ENCODE data around the gene SPEF2. TPM values are rescaled to one million over a fixed set of nuclear protein-coding genes. Genes with fewer than 3 reads are reported as not detected.

Gene SPEF2
- total RNA-seq, 1 donor from 2014 or later = 3.4 TPM

DNA sequence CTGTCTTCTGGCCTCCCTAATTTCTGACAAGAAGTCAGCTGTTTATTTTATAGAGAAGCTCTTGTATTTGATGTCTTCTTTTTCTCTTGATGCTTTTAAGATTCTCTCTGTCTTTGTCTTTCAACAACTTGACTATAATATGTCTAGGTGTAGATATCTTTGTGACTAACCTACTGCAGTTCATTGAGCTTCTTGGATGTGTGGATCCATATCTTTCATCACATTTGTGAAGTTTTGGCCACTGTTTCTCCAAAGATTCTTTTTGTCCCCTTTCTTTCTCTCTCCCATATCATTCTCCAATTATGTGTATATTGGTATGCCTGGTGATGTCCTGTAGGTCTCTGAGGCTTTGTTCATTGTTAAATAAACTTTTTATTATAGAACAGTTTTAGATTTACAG is 16.7 kb downstream of the SPEF2 start:
- H3K36me3 Mint-ChIP-seq (ENCODE audit: low read depth, unreplicated experiment) = no peaks in the 10 kb centered on the region
- H3K4me1 Mint-ChIP-seq (ENCODE audit: unreplicated experiment) = no peaks in the 10 kb centered on the region
- no peak for DNase-seq (ENCODE audit: low spot score)
- H3K9me3 Mint-ChIP-seq (ENCODE audit: unreplicated experiment) = no peaks in the 10 kb centered on the region
- H3K27me3 Mint-ChIP-seq (ENCODE audit: unreplicated experiment) = no peaks in the 10 kb centered on the region
- no peak overlapping the region for H3K27ac Mint-ChIP-seq (ENCODE audit: unreplicated experiment)
- H3K4me3 Mint-ChIP-seq (ENCODE audit: unreplicated experiment) = no peak overlapping the region
- TF ChIP-seq, protein P1, sequence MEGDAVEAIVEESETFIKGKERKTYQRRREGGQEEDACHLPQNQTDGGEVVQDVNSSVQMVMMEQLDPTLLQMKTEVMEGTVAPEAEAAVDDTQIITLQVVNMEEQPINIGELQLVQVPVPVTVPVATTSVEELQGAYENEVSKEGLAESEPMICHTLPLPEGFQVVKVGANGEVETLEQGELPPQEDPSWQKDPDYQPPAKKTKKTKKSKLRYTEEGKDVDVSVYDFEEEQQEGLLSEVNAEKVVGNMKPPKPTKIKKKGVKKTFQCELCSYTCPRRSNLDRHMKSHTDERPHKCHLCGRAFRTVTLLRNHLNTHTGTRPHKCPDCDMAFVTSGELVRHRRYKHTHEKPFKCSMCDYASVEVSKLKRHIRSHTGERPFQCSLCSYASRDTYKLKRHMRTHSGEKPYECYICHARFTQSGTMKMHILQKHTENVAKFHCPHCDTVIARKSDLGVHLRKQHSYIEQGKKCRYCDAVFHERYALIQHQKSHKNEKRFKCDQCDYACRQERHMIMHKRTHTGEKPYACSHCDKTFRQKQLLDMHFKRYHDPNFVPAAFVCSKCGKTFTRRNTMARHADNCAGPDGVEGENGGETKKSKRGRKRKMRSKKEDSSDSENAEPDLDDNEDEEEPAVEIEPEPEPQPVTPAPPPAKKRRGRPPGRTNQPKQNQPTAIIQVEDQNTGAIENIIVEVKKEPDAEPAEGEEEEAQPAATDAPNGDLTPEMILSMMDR (IDR thresholded peaks at IDR 0.05; ENCODE audit: unreplicated experiment) = no peak

GRCh38 chr5:35640623-35641022 is 23.0 kb downstream of the SPEF2 start:
- no peak overlapping the region for H3K27ac Mint-ChIP-seq (ENCODE audit: unreplicated experiment)
- H3K27me3 Mint-ChIP-seq (ENCODE audit: unreplicated experiment) = no peaks in the 10 kb centered on the region
- H3K36me3 Mint-ChIP-seq (ENCODE audit: low read depth, unreplicated experiment) = no peaks in the 10 kb centered on the region
- no peak for DNase-seq (ENCODE audit: low spot score)
- no peaks in the 10 kb centered on the region for H3K4me1 Mint-ChIP-seq (ENCODE audit: unreplicated experiment)
- no peaks in the 10 kb centered on the region for H3K9me3 Mint-ChIP-seq (ENCODE audit: unreplicated experiment)
- no peak overlapping the region for H3K4me3 Mint-ChIP-seq (ENCODE audit: unreplicated experiment)
- TF ChIP-seq, protein P1 (IDR thresholded peaks at IDR 0.05; ENCODE audit: unreplicated experiment) = no peak

- Mint-ChIP-seq H3K9me3 (ENCODE audit: unreplicated experiment) (no peaks in the 10 kb centered on the region), H3K4me3 (ENCODE audit: unreplicated experiment) (no peak overlapping the region), H3K27ac (ENCODE audit: unreplicated experiment) (no peak overlapping the region), H3K4me1 (ENCODE audit: unreplicated experiment) (no peaks in the 10 kb centered on the region), H3K27me3 (ENCODE audit: unreplicated experiment) (no peaks in the 10 kb centered on the region), H3K36me3 (ENCODE audit: low read depth, unreplicated experiment) (no peaks in the 10 kb centered on the region)
- TF ChIP-seq, protein P1 (IDR thresholded peaks at IDR 0.05; ENCODE audit: unreplicated experiment) = no peak
- DNase-seq (ENCODE audit: low spot score) = no peak
Measured at GRCh38 chr5:35644543-35644942, 26.9 kb downstream of the SPEF2 start.

- no peaks in the 10 kb centered on the region for H3K9me3 Mint-ChIP-seq (ENCODE audit: unreplicated experiment)
- H3K27ac Mint-ChIP-seq (ENCODE audit: unreplicated experiment) = no peak overlapping the region
- no peaks in the 10 kb centered on the region for H3K27me3 Mint-ChIP-seq (ENCODE audit: unreplicated experiment)
- H3K4me3 Mint-ChIP-seq (ENCODE audit: unreplicated experiment) = no peak overlapping the region
- H3K4me1 Mint-ChIP-seq (ENCODE audit: unreplicated experiment) = no peaks in the 10 kb centered on the region
- no peak for DNase-seq (ENCODE audit: low spot score)
- no peaks in the 10 kb centered on the region for H3K36me3 Mint-ChIP-seq (ENCODE audit: low read depth, unreplicated experiment)
- TF ChIP-seq, protein P1 (IDR thresholded peaks at IDR 0.05; ENCODE audit: unreplicated experiment) = no peak
Measured at GRCh38 chr5:35647128-35647527, 29.5 kb downstream of the SPEF2 start.

- no peak for DNase-seq (ENCODE audit: low spot score)
- no peak overlapping the region for H3K27ac Mint-ChIP-seq (ENCODE audit: unreplicated experiment)
- no peaks in the 10 kb centered on the region for H3K36me3 Mint-ChIP-seq (ENCODE audit: low read depth, unreplicated experiment)
- H3K4me3 Mint-ChIP-seq (ENCODE audit: unreplicated experiment) = no peak overlapping the region
- TF ChIP-seq, protein P1 (IDR thresholded peaks at IDR 0.05; ENCODE audit: unreplicated experiment) = no peak
- no peaks in the 10 kb centered on the region for H3K27me3 Mint-ChIP-seq (ENCODE audit: unreplicated experiment)
- H3K9me3 Mint-ChIP-seq (ENCODE audit: unreplicated experiment) = no peaks in the 10 kb centered on the region
- no peaks in the 10 kb centered on the region for H3K4me1 Mint-ChIP-seq (ENCODE audit: unreplicated experiment)
Measured at GRCh38 chr5:35647712-35648111, 30.0 kb downstream of the SPEF2 start.

All from endothelial cell (in vitro differentiated cells).